ENCODE results near the gene DYNC1I1.

The DYNC1I1 gene

DNA sequence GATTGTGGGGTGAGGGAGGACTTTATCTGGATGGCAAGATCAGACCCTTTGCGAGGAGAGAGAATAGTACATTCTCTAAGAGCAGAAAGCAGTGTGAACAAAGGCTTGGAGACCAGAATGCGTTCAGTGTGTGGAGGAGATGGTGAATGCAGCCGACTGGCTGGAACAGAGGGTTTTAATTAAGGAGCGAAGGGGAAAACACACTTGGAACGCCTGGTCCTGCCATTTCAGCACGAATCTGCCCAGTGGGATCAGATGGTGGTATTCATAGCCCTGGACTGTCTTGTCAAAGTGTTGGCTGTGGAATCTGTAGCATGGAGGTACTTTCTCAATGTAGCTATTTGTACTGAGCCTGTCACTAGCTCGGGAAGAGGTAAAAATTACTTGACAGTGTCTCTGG, 288.7 kb downstream of the DYNC1I1 start:
- DNase-seq (ENCODE audit: insufficient read length, low spot score) = no peak
- FAIRE-seq = no peak

DNA sequence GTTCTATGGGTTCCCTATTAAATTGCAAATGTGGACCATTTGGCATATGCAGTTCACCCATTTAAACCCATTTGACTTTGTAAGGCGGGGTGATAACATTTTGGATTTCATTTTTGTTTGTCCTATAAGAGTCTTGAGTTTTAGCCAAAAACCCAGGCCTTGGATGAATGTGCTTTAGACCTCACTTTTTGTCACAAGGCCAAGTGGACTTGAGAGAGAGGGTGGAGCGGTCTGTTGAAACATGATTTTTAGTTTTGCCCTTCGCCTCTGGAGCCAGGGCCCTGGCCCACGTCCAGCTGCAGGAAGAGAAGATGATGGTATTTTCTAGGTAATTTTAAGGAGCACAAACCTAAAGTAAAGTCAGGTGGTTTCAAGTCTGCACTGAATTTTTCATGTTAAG, 289.5 kb downstream of the DYNC1I1 start:
- no peak for FAIRE-seq
- DNase-seq (ENCODE audit: insufficient read length, low spot score) = no peak

DNA sequence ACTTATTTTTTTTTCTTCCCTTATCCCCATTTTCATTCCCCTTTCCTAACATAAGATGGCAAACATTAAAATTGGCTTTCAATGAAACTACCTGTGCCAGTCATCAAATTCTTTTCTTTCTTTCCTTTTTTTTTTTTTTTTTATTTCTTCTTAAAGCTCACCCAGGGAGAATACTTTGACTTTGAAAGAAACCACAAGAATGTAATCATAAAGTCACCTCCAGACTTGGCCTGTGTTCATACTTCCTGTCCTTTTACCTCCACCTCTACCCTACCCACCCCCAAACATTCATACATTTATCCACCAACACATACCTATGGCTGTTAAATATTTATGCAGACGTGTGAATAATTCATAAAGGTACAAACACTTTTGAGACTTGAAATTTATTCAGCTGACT, 295.0 kb downstream of the DYNC1I1 start:
- no peak for FAIRE-seq
- no peak for DNase-seq (ENCODE audit: insufficient read length, low spot score)

DNA sequence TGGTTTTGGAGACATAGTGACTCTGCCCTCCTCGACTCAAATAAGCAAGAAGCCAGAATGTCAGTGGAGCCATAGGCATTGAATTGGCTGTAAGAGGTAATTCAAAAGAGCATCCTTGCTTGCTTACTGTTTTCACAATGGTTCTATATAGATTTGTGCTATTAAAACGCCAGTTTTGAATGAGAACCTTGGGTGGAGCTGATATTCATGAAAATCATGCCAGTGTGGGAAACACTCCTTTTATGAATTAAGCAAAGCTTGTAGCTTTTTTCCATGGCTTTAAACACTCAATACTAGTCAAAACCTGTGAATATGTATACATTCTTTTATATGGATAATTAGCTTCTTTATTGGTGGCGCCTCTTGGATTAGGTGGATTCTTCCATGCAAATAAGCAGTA, 297.0 kb downstream of the DYNC1I1 start:
- FAIRE-seq = no peak
- DNase-seq (ENCODE audit: insufficient read length, low spot score) = no peak

DNA sequence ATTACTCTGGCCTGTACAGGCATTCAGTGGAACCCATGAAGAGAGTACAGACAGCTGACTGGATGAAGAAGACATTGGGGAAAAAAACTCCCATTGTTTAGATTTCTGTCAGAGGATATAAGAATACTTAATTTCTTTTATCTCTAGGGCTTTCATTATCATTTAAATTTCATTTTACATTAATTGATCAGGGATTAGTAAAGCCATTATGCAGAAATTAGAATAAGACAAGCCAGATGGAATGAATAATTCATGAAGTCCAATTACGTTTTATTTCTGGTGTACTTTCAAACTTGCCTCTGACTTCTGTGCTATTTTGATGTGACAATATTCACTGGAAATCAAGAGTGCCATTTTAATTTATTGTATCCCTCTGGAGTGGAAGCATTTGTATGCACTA, 302.5 kb downstream of the DYNC1I1 start:
- no peak for DNase-seq (ENCODE audit: insufficient read length, low spot score)
- FAIRE-seq = no peak

DNA sequence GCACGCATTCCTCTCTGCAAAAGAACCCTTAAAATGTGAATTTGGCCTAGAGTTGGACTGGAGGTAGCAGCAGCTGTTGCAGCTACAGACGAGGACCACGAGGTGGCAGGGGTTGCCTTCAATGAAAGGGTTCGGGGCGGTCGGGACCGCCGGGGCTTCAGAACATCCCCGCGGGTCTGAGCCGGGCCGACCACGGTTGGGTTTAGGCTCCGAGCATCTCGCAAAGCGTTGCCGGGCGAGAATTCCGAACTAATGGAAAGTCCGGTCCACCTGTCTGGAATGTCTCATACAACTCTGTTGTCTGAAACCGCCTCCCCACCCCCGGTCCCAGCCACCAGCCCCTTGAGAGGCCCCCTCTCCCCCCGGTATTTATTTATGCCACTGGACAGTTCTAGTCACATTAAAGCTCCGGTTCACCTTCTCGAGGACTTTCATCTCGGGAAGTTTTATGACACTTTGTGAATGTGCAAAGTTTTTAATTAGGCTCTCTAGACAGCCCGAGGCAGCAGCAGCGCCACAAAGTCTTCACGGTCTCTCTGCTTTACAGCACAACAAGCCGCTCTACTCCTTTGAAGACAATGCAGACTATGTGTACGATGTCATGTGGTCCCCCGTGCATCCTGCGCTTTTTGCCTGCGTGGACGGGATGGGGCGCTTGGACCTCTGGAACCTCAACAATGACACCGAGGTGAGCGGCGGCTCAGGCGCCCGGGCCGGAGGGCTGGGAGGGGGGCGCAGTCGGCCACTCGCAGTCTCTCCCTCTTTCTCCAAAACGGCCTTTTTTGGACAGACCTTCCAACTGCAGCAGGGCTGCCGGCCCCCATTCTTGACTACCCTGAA, 303.4 kb downstream of the DYNC1I1 start:
- peak; percentile 41 for DNase-seq (ENCODE audit: insufficient read length, low spot score)
- FAIRE-seq = peak; percentile 70

DNA sequence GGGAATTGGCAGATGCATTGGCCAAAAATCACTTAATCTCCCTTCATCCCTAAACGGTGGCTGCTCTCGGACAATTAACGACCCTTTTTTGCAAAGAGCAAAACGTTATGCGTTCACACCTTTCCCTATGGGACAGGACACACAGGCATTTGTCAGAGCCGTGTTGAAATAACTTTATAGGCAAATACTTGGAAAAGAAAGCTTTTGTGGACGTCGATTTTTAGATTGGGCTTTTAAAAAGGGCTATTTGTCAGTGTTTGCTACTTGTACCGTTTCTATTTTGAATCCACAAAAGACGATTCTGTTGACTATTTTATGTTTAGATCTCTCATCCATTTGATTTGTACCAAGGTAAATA, 304.0 kb downstream of the DYNC1I1 start:
- FAIRE-seq = no peak
- DNase-seq (ENCODE audit: insufficient read length, low spot score) = no peak

DNA sequence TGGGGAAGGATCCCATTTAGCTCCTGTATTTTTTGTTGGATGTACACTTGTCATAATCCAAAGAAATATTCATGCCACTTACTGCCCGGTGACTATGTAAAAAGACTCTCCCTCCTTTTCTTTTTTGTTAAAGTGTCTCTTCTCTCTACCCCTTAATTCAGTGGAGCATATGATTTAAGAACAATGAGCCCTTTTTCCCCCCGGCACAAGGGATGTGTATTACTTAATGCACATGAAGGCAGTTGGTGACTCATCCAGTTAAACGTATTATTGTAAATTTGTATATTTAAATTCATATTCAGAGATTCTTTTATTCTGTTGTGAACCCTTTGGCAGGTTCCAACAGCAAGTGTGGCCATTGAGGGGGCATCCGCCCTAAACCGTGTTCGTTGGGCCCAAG, 307.7 kb downstream of the DYNC1I1 start:
- FAIRE-seq = no peak
- no peak for DNase-seq (ENCODE audit: insufficient read length, low spot score)

DNA sequence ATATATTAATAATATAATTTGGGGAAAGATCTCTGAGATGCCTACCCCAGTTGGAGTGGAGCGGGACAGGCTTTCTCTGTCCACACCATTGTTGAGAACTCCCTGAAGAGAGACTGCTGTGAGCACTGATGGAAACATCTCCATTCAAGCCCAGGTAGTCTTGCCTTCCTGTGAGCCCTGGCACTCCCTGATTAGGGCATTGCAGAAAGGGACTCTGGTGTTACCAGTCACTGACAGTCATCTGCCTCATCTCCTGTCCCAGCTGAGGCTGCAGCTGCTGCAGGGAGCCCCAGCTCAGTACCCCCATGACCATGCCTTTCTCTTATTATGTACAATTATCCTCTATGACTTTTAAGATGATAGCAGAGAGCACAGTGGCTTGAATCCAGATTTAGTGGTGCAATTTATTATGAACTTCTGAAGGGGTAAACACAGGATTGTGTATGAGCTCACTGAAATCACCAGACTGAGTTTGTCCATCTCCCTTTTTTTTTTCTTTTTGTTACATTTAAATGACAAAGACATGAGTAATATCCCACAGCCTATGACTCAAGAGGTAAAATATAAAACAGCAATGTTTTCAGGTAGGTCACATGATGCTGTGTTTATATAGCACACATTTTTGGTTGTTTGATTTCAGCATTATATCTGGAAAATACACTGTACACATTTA, 312.7 kb downstream of the DYNC1I1 start:
- FAIRE-seq (no peak), DNase-seq (ENCODE audit: insufficient read length, low spot score) (no peak)

DNA sequence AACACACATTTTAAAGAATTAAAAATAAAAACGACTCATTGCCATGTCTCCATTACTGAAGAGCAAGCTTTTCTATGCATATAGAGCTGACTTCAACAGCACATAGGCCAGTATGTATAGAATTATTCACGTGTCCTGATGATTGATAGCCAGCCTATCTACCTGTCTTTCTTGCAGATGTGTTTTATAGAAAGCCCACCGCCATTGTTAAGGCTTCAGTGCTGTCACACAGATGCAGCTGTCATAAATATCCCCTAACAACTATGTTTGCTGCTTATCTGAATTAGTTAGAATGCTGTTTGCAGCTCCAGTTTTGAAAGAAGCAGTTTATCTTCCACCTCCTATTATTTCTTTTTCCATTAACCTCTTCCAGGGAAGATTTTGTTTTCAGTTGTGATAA, 313.6 kb downstream of the DYNC1I1 start:
- peak; percentile 11 for FAIRE-seq
- no peak for DNase-seq (ENCODE audit: insufficient read length, low spot score)

DNA sequence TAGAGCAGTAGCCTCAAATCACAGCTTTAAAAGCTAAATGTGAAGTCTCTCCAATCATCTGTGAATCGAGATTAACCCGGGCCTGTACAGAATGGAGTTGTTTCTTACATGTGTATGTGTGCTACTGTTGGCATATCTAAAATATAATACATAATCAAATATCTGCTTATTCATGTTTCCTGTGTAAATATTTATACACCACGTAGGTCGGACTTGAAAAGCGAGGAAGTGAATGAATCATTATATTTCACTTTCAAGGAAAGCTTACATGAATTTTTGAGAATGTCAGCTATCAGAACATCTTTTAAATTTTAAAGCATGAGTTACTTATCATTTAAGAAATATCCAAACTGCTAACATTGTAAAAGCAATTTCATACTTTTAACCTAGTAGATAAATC, 316.2 kb downstream of the DYNC1I1 start:
- DNase-seq (ENCODE audit: insufficient read length, low spot score) (no peak), FAIRE-seq (no peak)

DNA sequence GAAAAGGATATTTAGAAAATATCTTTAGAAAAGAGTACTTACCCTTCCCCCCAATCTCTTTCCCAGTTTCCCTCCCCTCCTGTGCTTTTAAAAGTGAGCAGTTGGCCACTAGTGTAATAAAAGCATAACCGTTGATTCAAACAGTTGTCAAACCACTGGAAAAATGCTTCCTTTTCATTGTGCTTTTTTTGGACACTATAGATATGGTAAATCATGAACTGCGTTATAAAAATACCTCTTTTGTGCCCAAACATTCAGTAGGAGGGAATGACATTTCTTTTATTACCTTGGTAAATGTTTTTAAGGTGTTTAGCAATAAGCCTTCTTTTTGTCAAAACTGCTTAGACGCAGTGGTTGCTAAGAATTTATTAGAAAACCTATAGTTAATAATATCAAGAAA, 317.2 kb downstream of the DYNC1I1 start:
- FAIRE-seq (no peak), DNase-seq (ENCODE audit: insufficient read length, low spot score) (no peak)

DNA sequence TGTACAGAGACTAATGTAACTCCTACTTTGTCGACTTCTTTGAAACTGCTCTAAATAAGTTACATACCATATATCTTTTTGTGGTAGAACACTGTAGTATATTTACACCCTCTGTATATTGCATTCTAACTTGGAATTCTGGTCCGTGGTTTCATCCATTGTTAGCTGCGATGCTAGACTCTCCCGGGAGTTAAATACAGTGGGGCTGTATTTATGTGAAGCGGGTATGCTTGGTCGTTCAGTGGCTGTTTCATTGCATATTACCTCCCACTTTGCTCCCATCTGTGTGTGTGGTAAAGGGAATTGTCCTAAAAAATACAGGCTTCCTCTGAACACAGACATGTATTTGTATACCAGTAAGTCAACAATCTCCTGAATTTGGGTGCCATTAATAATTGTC, 318.4 kb downstream of the DYNC1I1 start:
- DNase-seq (ENCODE audit: insufficient read length, low spot score) (no peak), FAIRE-seq (no peak)

DNA sequence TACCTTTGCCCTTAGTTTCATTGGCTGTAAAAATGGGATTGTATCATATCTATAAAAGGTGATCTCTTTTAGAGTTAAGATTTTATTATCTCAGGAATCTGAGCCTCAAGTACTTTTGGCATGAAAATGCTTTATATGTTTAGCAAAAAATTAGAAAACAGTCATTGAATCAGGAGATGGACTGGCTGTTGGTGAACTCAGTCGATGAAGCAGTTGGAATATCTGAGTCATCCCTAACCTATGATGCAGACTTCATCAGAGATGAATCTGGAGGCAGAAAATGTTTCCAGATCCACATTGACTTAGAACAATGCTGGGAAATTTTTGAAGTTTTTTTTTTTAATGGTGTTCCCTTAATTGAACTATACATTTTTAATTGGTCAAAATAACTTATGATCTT, 321.1 kb downstream of the DYNC1I1 start:
- no peak for DNase-seq (ENCODE audit: insufficient read length, low spot score)
- no peak for FAIRE-seq

DNA sequence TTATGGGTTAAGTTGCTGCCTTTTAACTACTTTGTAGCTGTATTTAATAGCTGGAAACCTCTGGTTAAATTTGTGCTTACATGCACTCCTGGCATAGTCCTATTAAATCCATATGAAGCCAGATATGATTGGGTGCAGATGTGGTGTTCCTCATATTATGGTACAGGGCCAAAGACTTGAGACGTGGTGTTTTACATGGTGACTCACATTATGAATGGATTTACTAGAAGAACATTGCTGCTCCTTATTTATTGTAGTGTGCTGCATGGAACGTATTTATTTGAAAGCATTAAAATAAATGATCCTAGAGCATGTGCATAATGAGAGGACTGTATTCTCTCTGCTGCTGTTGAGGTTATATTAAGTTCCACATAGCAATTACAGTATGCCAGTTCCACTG, 325.5 kb downstream of the DYNC1I1 start:
- no peak for DNase-seq (ENCODE audit: insufficient read length, low spot score)

DNA sequence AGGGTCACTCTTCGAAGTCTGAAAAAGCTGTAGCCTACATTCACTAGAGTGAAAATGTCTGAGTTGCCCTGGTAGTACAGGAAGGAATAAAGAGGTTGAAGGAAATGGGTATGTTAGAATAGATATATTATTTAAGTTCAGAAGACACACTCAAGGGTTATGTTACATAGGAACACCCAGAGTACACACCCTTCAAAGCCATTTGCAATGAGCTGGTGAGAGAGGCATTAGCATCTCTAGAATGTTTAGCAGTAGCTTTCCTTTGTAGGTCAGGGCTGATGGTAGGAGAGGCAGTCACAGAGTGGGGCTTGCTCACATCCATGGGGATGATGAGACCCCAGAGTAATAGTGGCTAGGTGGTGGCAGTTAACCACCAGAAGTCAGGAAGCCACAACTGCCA, 328.4 kb downstream of the DYNC1I1 start:
- FAIRE-seq = no peak
- DNase-seq (ENCODE audit: insufficient read length, low spot score) = no peak

More for the DNA sequence above, 325.5 kb downstream of the DYNC1I1 start:
- FAIRE-seq = no peak

DNA sequence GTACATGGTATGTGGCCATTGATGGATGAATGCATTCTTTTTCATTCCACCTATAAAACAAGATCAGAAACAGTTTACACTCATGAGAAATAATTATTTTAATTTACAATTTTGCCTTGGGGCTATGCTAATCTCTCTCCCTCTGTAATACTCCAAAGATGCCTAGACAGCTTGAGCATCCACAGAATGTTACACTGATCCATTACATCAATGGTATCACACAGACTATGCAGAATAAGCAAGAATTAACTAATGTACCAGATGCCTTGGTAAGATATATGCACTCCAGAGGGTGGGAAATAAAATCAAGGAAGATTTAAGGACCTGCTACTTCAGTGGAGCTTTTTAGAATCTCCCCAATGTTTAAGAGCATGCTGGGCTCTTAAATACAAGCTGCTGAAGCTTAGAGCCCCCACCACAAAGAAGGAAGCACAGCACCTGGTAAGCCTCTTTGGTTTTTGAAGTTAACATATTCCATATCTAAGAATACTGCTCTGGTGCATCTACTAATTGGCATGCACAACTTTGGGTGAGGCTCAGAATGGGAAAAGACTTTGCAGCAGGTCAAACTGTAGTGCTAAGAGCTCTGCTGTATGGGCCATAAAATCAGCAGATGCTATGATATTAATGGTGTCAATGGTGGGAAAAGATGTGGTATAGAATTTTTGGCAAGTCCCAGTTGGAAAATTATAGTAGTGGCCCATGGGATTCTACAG, 329.9 kb downstream of the DYNC1I1 start:
- no peak for DNase-seq (ENCODE audit: insufficient read length, low spot score)

DNA sequence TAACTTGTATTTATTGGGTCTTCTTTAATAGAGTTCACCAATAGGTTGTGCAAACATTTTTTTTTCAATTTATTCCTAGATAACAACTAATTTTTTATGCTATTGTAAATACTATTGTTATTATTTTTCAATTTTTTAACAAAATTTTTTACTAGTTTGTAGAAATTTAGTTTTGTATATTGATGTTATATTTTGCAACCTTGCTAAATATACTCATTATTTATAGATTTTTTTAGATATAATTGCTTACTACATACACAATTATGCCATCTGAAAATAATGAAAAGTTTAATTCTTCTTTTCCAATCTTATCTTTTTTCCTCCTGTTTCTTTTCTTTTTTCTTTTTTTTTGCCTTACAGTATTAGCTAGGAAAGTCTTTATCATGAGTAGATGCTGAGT, 332.6 kb downstream of the DYNC1I1 start:
- FAIRE-seq = no peak
- DNase-seq (ENCODE audit: insufficient read length, low spot score) = no peak

More for the DNA sequence above, 329.9 kb downstream of the DYNC1I1 start:
- no peak for FAIRE-seq

DNA sequence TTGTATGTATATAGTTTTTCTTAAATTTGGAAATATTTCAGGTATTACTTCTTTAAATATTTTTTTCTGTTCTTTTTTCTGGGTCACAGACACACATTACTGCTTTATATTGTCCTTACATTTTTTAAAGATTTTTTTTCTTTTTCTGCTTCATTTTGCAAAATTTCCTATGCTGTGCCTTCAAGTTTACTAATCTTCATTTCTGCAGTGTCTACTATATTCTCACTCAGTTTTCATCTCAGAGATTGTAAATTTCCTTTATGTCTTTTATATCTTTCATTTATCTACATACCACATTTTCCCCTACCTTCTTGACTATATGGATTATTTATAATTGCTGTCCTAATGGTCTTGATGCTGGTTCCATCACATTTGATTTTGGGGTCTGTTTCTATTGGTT, 339.1 kb downstream of the DYNC1I1 start:
- FAIRE-seq (no peak), DNase-seq (ENCODE audit: insufficient read length, low spot score) (no peak)

DNA sequence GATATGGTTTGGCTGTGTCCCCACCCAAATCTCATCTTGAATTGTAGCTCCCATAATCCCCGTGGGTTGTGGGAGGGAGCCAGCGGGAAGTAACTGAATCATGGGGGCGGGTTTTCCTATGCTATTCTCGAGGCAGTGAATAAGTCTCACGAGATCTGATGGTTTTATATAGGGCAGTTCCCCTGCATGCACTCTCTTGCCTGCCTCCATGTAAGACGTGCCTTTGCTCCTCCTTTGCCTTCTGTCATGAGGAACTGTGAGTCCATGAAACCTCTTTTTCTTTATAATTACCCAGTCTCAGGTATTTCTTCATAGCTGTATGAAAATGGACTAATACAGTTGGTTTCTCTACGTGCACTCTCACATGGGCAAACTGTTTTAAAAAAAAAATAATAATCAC, 341.8 kb downstream of the DYNC1I1 start:
- DNase-seq (ENCODE audit: insufficient read length, low spot score) = no peak
- FAIRE-seq = no peak

DNA sequence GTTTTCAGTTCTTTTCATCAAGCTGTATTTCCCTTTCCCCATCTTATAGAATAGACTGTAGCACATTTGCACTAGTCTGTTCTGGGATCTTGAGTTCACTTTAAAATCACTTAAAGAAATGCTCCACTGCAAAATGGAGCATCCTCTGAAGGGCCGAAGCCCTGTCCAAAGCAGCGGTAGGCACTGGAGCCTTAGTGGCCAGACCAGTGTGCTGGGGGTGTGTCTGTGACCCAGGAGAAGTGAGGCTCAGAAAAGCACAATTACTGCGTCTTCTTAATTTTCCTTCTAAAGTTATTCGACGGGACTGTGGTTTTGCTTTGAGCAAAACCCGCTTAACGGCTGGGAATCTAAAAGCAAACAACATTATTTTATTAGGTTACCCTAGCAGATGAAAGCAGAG, 343.8 kb downstream of the DYNC1I1 start:
- FAIRE-seq (no peak), DNase-seq (ENCODE audit: insufficient read length, low spot score) (no peak)
